Calu3 (cell line): ENCODE data around the gene SLC30A7. TPM values are rescaled to one million over a fixed set of nuclear protein-coding genes. Genes with fewer than 3 reads are reported as not detected.

ENCODE experiments used
- BruUV-seq: library from RNA; stranded (reverse); fragments of 400-500 nt; replicated peaks from 2 replicates; lab custom pipeline; 2021; lab: Mats Ljungman, UMichigan
- CTCF ChIA-PET: fragments of 300-600 bp; sonication (Branson Sonifier 250); formaldehyde crosslinking; loops from one replicate; lab custom pipeline; 2022; ENCODE audit warnings: antibody characterized with exemption; lab: Charles Lee
- DNase-seq: peaks from one replicate; pipeline ENCODE4 v3.0.0; 2022
- H3K27ac Mint-ChIP-seq: one replicate; pipeline ENCODE4 v1.8.0; 2022; ENCODE audit warnings: mixed read lengths; ENCODE audit not compliant: unreplicated experiment
- H3K27me3 Mint-ChIP-seq: one replicate; pipeline ENCODE4 v1.8.0; 2022; ENCODE audit warnings: mixed read lengths; ENCODE audit not compliant: unreplicated experiment
- H3K36me3 Mint-ChIP-seq: one replicate; pipeline ENCODE4 v1.8.0; 2022; ENCODE audit warnings: mild to moderate bottlenecking, moderate library complexity, mixed read lengths; ENCODE audit not compliant: insufficient read depth, unreplicated experiment
- H3K4me1 Mint-ChIP-seq: one replicate; pipeline ENCODE4 v1.8.0; 2022; ENCODE audit warnings: mild to moderate bottlenecking, low read depth, mixed read lengths; ENCODE audit not compliant: unreplicated experiment
- H3K4me3 Mint-ChIP-seq: one replicate; pipeline ENCODE4 v1.8.0; 2022; ENCODE audit warnings: mild to moderate bottlenecking, low read depth, moderate library complexity, mixed read lengths; ENCODE audit not compliant: unreplicated experiment
- H3K9me3 Mint-ChIP-seq: one replicate; pipeline ENCODE4 v1.8.0; 2022; ENCODE audit warnings: low read depth, mixed read lengths; ENCODE audit not compliant: unreplicated experiment
- CTCF ChIP-seq: fragments of 200-600 bp; IDR thresholded peaks from one replicate; pipeline ENCODE4 v1.8.0; 2022; ENCODE audit warnings: antibody characterized with exemption; ENCODE audit not compliant: unreplicated experiment
- intact Hi-C: fragments of 100-400 bp; cut with micrococcal nuclease; formaldehyde crosslinking; loops from one replicate; pipeline ENCODE4 v1.10.0; 2022; ENCODE audit not compliant: unreplicated experiment
- total RNA-seq: library from RNA; stranded (reverse); gene quantifications from 2 replicates; pipeline ENCODE4 v1.2.3, GENCODE V29; 2022

Gene SLC30A7
- total RNA-seq, 1 experiment from 2014 or later: 38.2 TPM

GRCh38 chr1:100866901-100867206, 29.0 kb upstream of the SLC30A7 start:
- H3K36me3 Mint-ChIP-seq: no peaks in the 10 kb centered on the region
- no peak for DNase-seq
- BruUV-seq: no TSS peak
- CTCF ChIA-PET: no interaction called here
- H3K9me3 Mint-ChIP-seq: no peaks in the 10 kb centered on the region
- no peak overlapping the region for H3K4me3 Mint-ChIP-seq
- H3K27ac Mint-ChIP-seq: no peak overlapping the region
- H3K27me3 Mint-ChIP-seq: no peaks in the 10 kb centered on the region
- no peaks in the 10 kb centered on the region for H3K4me1 Mint-ChIP-seq
- no peak for TF ChIP-seq CTCF
- intact Hi-C loops: loop anchor here (1.0 to 5.0 kb wide), 4 partner anchors 261 to 1060 kb away; no protein-coding TSS in a partner anchor

- no TSS peak for BruUV-seq
- Mint-ChIP-seq H3K27ac (no peak overlapping the region), H3K27me3 (no peaks in the 10 kb centered on the region), H3K36me3 (no peaks in the 10 kb centered on the region), H3K4me1 (no peaks in the 10 kb centered on the region), H3K4me3 (no peak overlapping the region), H3K9me3 (no peaks in the 10 kb centered on the region)
- DNase-seq: no peak
- TF ChIP-seq CTCF: peak; percentile 30
- intact Hi-C loops: loop anchor here (5.0 kb wide), 2 partner anchors 326 to 1061 kb away; no protein-coding TSS in a partner anchor
- CTCF ChIA-PET: interaction anchor here (0.6 to 1.5 kb wide), 7 partner anchors 245 to 485 kb away, joined by 3 to 10 read pairs (median 4); no protein-coding TSS in a partner anchor
Observed at GRCh38 chr1:100868364-100868995, 27.4 kb upstream of the SLC30A7 start.

- no peak for TF ChIP-seq CTCF
- Mint-ChIP-seq H3K9me3 (no peaks in the 10 kb centered on the region), H3K4me1 (no peaks in the 10 kb centered on the region), H3K27ac (no peak overlapping the region), H3K27me3 (no peaks in the 10 kb centered on the region), H3K4me3 (no peak overlapping the region), H3K36me3 (no peaks in the 10 kb centered on the region)
- CTCF ChIA-PET: no interaction called here
- no peak for DNase-seq
- intact Hi-C loops: loop anchor here (5.0 kb wide), 2 partner anchors 328 to 1063 kb away; no protein-coding TSS in a partner anchor
- no TSS peak for BruUV-seq
Observed at GRCh38 chr1:100869996-100870395, 25.9 kb upstream of the SLC30A7 start.

- Mint-ChIP-seq H3K4me1 (no peaks in the 10 kb centered on the region), H3K36me3 (no peaks in the 10 kb centered on the region), H3K27me3 (no peaks in the 10 kb centered on the region), H3K4me3 (no peak overlapping the region), H3K27ac (no peak overlapping the region), H3K9me3 (no peaks in the 10 kb centered on the region)
- BruUV-seq: no TSS peak
- no peak for DNase-seq
- TF ChIP-seq CTCF: no peak
- CTCF ChIA-PET: no interaction called here
- intact Hi-C loops: no loop called here
Observed at GRCh38 chr1:100874433-100874832, 21.5 kb upstream of the SLC30A7 start.
